ENCODE results near the gene CLEC4A. TPM values are rescaled to one million over a fixed set of nuclear protein-coding genes. Genes with fewer than 3 reads are reported as not detected.
A peak's percentile ranks its signal among the peaks of the same experiment; 100 is the strongest.
"Not testable (repeated sequence)": the region's sequence is repeated elsewhere in the genome, so short reads cannot be mapped to it uniquely, and the experiment has no call there.

Gene CLEC4A
- total and polyA plus RNA-seq, 10 of the 15 experiments (the other 5 are each of a cell fraction or from before 2014, with no cell fraction given) = 0.62 to 2.1 (median 1.1) TPM

DNA sequence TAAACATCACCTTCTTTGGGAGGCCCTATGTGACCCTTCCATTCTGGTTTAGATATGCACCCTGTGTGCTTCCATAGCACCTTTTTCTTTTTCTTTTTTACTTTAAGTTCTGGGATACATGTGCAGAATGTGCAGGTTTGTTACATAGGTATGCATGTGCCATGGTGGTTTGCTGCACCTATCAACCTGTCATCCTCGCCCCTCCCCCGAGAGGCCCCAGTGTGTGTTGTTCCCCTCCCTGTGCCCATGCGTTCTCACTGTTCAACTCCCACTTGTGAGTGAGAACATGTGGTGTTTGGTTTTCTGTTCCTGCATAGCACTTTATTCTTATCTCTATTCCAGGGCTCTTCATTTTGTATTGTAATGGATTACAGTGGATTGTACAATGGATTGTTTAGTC, 39.1 kb upstream of the CLEC4A start:
- peak overlapping the region; percentile 35; the same call in 1 of the 2 replicates for H3K27ac ChIP-seq (ENCODE audit: control insufficient read depth, insufficient read depth)
- H2AFZ ChIP-seq (ENCODE audit: control insufficient read depth, low read depth, low read length); H3K9ac ChIP-seq (ENCODE audit: control insufficient read depth, insufficient read depth, low read length); in situ Hi-C loops (cut with MboI); H3K36me3 ChIP-seq (ENCODE audit: control insufficient read depth in 2 of 2, insufficient read depth in 2 of 2, low read length in 1 of 2); FAIRE-seq; H4K20me1 ChIP-seq (ENCODE audit: control insufficient read depth, insufficient read depth); RAD21 ChIA-PET (ENCODE audit: unreplicated experiment); DNase-seq (ENCODE audit: low read depth, low spot score); H3K9me3 ChIP-seq (replicated peaks; ENCODE audit: control insufficient read depth, insufficient read depth, low read length); H3K27me3 ChIP-seq (replicated peaks in 1 of 2; ENCODE audit: control insufficient read depth in 2 of 2, insufficient read depth in 2 of 2, low read length in 1 of 2); BruUV-seq (replicated peaks): not testable (repeated sequence)
- peaks cover 78% of the 10 kb centered on the region for H3K79me2 ChIP-seq (ENCODE audit: control insufficient read depth, insufficient read depth, low read length)
- ChIA-PET POLR2A (interaction anchor here (0.6 kb wide), 2 partner anchors 40 to 1205 kb away, joined by 3 to 4 read pairs; no protein-coding TSS in a partner anchor), SMC1A (ENCODE audit: uncharacterized antibody, unreplicated experiment) (interaction anchor here (0.7 to 1.0 kb wide), 2 partner anchors 9 to 142 kb away, joined by 3 read pairs; no protein-coding TSS in a partner anchor), CTCF (interaction anchor here (0.7 to 1.5 kb wide), 2 partner anchors 25 to 52 kb away, joined by 3 to 4 read pairs; no protein-coding TSS in a partner anchor)
- H3K4me1 ChIP-seq (ENCODE audit: control insufficient read depth, insufficient read depth, low read length) = peaks cover 19% of the 10 kb centered on the region
- 72% methylated on average over 3 of the region's 3 CpGs for WGBS (ENCODE audit: insufficient coverage, insufficient replicate concordance, low lambda C conversion rate, missing lambda C conversion rate)
- peak overlapping the region; percentile 73 for H3K4me2 ChIP-seq (ENCODE audit: control insufficient read depth, insufficient read depth)
- peak; percentile 8 for ATAC-seq
- intact Hi-C loops (cut with micrococcal nuclease; ENCODE audit: unreplicated experiment) = loop anchor here (5.0 to 10.0 kb wide), 2 partner anchors 47 to 150 kb away; partner anchors contain the start of gene SLC2A3
- TF ChIP-seq IKZF2 (IDR thresholded peaks at IDR 0.05) (0 out of 4 replicates have a peak, but pooled peaks of 1 of the 2 experiments have one; percentile 13), BHLHE40 (IDR thresholded peaks at IDR 0.05; ENCODE audit: borderline replicate concordance in 1 of 2, low read depth in 2 of 2, low read length in 1 of 2) (peak in 1 of 2 experiments; percentile 60; a peak in 1 of 4 replicates)
- H3K4me3 ChIP-seq = peak overlapping the region; percentile 93; the same call in 1 of the 2 replicates

GRCh38 chr12:8087666-8088065, 35.8 kb upstream of the CLEC4A start:
- Histone ChIP-seq H3K79me2 (ENCODE audit: control insufficient read depth, insufficient read depth, low read length) (peaks cover 65% of the 10 kb centered on the region), H3K9ac (ENCODE audit: control insufficient read depth, insufficient read depth, low read length) (no peak overlapping the region), H3K4me2 (ENCODE audit: control insufficient read depth, insufficient read depth) (peak overlapping the region; percentile 94), H4K20me1 (ENCODE audit: control insufficient read depth, insufficient read depth) (no peaks in the 10 kb centered on the region), H3K4me1 (ENCODE audit: control insufficient read depth, insufficient read depth, low read length) (peaks cover 19% of the 10 kb centered on the region), H3K9me3 (replicated peaks; ENCODE audit: control insufficient read depth, insufficient read depth, low read length) (no peaks in the 10 kb centered on the region), H3K27ac (ENCODE audit: control insufficient read depth, insufficient read depth) (peak overlapping the region; percentile 70), H2AFZ (ENCODE audit: control insufficient read depth, low read depth, low read length) (no peak overlapping the region), H3K36me3 (ENCODE audit: control insufficient read depth in 2 of 2, insufficient read depth in 2 of 2, low read length in 1 of 2) (peaks cover 8 to 18% of the 10 kb centered on the region in 2 experiments), H3K27me3 (replicated peaks in 1 of 2; ENCODE audit: control insufficient read depth in 2 of 2, insufficient read depth in 2 of 2, low read length in 1 of 2) (no peaks in the 10 kb centered on the region), H3K4me3 (peak overlapping the region; percentile 20; the same call in 1 of the 2 replicates)
- DNase-seq (ENCODE audit: low read depth, low spot score) = no peak
- ChIA-PET SMC1A (ENCODE audit: uncharacterized antibody, unreplicated experiment) (interaction anchor here (0.9 to 2.1 kb wide), 6 partner anchors 10 to 154 kb away, joined by 3 to 8 read pairs (median 4); no protein-coding TSS in a partner anchor), RAD21 (ENCODE audit: unreplicated experiment) (interaction anchor here (0.6 to 2.3 kb wide), 5 partner anchors 9 to 60 kb away, joined by 3 to 7 read pairs (median 3); no protein-coding TSS in a partner anchor), POLR2A (interaction anchor here (0.8 to 2.7 kb wide), 5 partner anchors 9 to 117 kb away, joined by 3 to 13 read pairs (median 5); partner anchors contain the start of gene FOXJ2), CTCF (interaction anchor here (1.4 to 2.7 kb wide), 4 partner anchors 8 to 144 kb away, joined by 4 to 10 read pairs (median 7); no protein-coding TSS in a partner anchor)
- intact Hi-C loops (cut with micrococcal nuclease; ENCODE audit: unreplicated experiment) (loop anchor here (10.0 kb wide), 1 partner anchor 153 kb away; the partner anchor contains the start of gene SLC2A3), in situ Hi-C loops (cut with MboI) (no loop called here)
- whole genome bisulfite sequencing (ENCODE audit: insufficient coverage, insufficient replicate concordance, low lambda C conversion rate, missing lambda C conversion rate) = 87% methylated on average over 2 of the region's 2 CpGs
- peak; percentile 86 for FAIRE-seq
- ATAC-seq = peak; percentile 21; the same call in 1 of the 3 replicates
- peak; percentile 62; the same call in 1 of the 2 replicates for TF ChIP-seq MXI1 (IDR thresholded peaks at IDR 0.05; ENCODE audit: low read depth, low read length)
- peak; percentile 15 to 16; a peak in 1 of 4 replicates for TF ChIP-seq IKZF2 (IDR thresholded peaks at IDR 0.05)
- TF ChIP-seq NR2C2 (IDR thresholded peaks at IDR 0.05; ENCODE audit: borderline replicate concordance, control insufficient read depth, insufficient read length, low read depth) = no peak
- no TSS peak for BruUV-seq (replicated peaks)
